22Rv1 (cell line): ENCODE results near the gene PGK1.

Source experiments
- ZFX ChIP-seq: fragments of 450-650 bp; IDR thresholded peaks from 2 replicates; pipeline ENCODE4 v1.6.1; 2017; ENCODE audit warnings: antibody characterized with exemption, borderline replicate concordance
- TF ChIP-seq, protein P1 (sequence below): fragments of 450-650 bp; IDR thresholded peaks from 2 replicates; pipeline ENCODE4 v1.5.1; 2017; ENCODE audit warnings: mild to moderate bottlenecking

DNA sequence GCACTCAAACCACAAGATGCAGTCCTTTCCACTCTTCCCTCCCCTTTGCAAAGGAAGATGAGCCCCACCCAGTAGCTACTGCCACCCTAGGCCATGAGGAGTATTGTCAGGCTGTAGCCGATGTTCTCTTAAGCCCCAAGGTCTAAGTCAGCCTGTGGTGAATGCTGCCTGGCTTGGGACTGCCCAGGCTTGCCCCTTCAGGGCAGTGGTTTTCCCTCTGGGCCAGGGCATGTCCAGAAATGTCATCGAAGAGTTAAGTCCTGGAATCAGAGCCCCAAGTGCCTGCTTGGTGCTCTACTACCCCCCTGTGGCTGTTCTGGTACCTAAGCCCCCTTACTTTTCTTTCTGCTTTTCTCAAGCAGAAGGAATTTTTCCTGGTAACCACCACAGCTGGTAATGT, 11.8 kb upstream of the PGK1 start:
- TF ChIP-seq, protein P1, sequence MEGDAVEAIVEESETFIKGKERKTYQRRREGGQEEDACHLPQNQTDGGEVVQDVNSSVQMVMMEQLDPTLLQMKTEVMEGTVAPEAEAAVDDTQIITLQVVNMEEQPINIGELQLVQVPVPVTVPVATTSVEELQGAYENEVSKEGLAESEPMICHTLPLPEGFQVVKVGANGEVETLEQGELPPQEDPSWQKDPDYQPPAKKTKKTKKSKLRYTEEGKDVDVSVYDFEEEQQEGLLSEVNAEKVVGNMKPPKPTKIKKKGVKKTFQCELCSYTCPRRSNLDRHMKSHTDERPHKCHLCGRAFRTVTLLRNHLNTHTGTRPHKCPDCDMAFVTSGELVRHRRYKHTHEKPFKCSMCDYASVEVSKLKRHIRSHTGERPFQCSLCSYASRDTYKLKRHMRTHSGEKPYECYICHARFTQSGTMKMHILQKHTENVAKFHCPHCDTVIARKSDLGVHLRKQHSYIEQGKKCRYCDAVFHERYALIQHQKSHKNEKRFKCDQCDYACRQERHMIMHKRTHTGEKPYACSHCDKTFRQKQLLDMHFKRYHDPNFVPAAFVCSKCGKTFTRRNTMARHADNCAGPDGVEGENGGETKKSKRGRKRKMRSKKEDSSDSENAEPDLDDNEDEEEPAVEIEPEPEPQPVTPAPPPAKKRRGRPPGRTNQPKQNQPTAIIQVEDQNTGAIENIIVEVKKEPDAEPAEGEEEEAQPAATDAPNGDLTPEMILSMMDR, result no peak
- TF ChIP-seq ZFX, result no peak
